ENCODE results near the gene DNAJC25.

The DNAJC25 gene

DNA sequence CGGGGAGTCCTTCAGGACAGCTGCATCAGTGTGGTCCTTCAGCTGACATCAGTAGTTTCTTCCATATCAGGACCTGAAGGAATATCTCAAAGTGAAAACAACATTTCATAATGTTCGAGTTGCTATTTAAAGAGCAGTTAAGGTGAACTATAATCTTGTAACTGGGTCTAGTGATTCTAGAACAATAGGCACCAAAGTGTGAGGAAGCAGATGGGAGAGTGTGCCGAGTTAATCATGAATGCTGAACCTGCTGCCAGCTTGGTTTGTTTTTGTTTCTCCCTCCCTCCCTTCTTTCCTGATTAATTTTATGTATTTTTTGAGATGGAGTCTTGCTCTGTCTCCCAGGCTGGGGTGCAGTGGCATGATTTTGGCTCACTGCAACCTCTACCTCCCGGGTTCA lies 28.1 kb upstream of the DNAJC25 start:
- TF ChIP-seq RAD21 (IDR thresholded peaks at IDR 0.05; ENCODE audit: low read depth): no peak
- TF ChIP-seq TEAD4 (IDR thresholded peaks at IDR 0.05): no peak
- no peak for TF ChIP-seq CEBPB (IDR thresholded peaks at IDR 0.05)
- no peak for TF ChIP-seq EGR1 (IDR thresholded peaks at IDR 0.05)
- TF ChIP-seq, protein P1, sequence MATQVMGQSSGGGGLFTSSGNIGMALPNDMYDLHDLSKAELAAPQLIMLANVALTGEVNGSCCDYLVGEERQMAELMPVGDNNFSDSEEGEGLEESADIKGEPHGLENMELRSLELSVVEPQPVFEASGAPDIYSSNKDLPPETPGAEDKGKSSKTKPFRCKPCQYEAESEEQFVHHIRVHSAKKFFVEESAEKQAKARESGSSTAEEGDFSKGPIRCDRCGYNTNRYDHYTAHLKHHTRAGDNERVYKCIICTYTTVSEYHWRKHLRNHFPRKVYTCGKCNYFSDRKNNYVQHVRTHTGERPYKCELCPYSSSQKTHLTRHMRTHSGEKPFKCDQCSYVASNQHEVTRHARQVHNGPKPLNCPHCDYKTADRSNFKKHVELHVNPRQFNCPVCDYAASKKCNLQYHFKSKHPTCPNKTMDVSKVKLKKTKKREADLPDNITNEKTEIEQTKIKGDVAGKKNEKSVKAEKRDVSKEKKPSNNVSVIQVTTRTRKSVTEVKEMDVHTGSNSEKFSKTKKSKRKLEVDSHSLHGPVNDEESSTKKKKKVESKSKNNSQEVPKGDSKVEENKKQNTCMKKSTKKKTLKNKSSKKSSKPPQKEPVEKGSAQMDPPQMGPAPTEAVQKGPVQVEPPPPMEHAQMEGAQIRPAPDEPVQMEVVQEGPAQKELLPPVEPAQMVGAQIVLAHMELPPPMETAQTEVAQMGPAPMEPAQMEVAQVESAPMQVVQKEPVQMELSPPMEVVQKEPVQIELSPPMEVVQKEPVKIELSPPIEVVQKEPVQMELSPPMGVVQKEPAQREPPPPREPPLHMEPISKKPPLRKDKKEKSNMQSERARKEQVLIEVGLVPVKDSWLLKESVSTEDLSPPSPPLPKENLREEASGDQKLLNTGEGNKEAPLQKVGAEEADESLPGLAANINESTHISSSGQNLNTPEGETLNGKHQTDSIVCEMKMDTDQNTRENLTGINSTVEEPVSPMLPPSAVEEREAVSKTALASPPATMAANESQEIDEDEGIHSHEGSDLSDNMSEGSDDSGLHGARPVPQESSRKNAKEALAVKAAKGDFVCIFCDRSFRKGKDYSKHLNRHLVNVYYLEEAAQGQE (IDR thresholded peaks at IDR 0.05; ENCODE audit: low read depth): no peak
- no peak for TF ChIP-seq FOXM1 (IDR thresholded peaks at IDR 0.05; ENCODE audit: borderline replicate concordance, low read depth)
- no peak for TF ChIP-seq TCF12 (IDR thresholded peaks at IDR 0.05; ENCODE audit: low read depth)
- TF ChIP-seq, protein P2, sequence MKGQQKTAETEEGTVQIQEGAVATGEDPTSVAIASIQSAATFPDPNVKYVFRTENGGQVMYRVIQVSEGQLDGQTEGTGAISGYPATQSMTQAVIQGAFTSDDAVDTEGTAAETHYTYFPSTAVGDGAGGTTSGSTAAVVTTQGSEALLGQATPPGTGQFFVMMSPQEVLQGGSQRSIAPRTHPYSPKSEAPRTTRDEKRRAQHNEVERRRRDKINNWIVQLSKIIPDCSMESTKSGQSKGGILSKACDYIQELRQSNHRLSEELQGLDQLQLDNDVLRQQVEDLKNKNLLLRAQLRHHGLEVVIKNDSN (IDR thresholded peaks at IDR 0.05): no peak
- TF ChIP-seq ZBTB7A (IDR thresholded peaks at IDR 0.05; ENCODE audit: low read depth): no peak
- TF ChIP-seq YY1 (IDR thresholded peaks at IDR 0.05; ENCODE audit: low read depth): no peak
- TF ChIP-seq TAF1 (IDR thresholded peaks at IDR 0.05; ENCODE audit: low read depth): no peak
- TF ChIP-seq, protein P3, sequence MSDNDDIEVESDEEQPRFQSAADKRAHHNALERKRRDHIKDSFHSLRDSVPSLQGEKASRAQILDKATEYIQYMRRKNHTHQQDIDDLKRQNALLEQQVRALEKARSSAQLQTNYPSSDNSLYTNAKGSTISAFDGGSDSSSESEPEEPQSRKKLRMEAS (IDR thresholded peaks at IDR 0.05): no peak
- no peak for TF ChIP-seq NFIC (IDR thresholded peaks at IDR 0.05)
- no peak for TF ChIP-seq EP300 (IDR thresholded peaks at IDR 0.05; ENCODE audit: borderline replicate concordance)
- no peak for TF ChIP-seq CREB1 (IDR thresholded peaks at IDR 0.05; ENCODE audit: low read depth)

DNA sequence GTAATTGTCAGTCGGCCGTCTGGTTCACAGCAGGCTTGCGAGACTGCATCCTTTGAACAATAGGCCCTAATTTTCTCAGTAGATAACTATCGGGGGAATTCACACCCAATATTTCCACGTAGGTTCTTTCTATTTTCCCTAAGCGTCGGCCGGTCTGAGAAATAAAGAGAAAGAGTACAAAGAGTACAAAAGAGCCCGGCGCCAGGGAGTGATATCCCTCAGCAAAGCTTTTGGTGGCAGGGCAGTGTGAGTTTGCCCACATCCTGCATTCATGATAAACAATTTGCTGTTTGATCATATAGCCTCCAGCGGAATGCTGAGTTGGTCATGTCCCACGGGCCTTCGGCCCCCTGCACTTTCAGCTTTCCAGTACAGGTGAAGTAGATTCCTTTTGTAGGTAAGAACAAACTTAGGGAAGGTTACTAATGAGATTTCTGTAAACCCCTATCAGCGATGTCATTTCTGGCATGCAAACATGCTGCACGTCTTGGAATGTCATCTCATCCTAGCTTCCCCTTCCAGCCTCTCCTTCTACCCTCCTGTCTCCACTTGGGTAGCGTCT lies 27.0 kb upstream of the DNAJC25 start:
- TF ChIP-seq NFIC (IDR thresholded peaks at IDR 0.05) (no peak), CEBPB (IDR thresholded peaks at IDR 0.05) (no peak), ZBTB7A (IDR thresholded peaks at IDR 0.05; ENCODE audit: low read depth) (no peak), YY1 (IDR thresholded peaks at IDR 0.05; ENCODE audit: low read depth) (no peak), TCF12 (IDR thresholded peaks at IDR 0.05; ENCODE audit: low read depth) (no peak), RAD21 (IDR thresholded peaks at IDR 0.05; ENCODE audit: low read depth) (no peak), EGR1 (IDR thresholded peaks at IDR 0.05) (no peak), FOXM1 (IDR thresholded peaks at IDR 0.05; ENCODE audit: borderline replicate concordance, low read depth) (no peak), EP300 (IDR thresholded peaks at IDR 0.05; ENCODE audit: borderline replicate concordance) (no peak), TAF1 (IDR thresholded peaks at IDR 0.05; ENCODE audit: low read depth) (no peak), CREB1 (IDR thresholded peaks at IDR 0.05; ENCODE audit: low read depth) (no peak), TEAD4 (IDR thresholded peaks at IDR 0.05) (no peak)
- TF ChIP-seq, protein P2 (IDR thresholded peaks at IDR 0.05): no peak
- TF ChIP-seq, protein P1 (IDR thresholded peaks at IDR 0.05; ENCODE audit: low read depth): no peak
- TF ChIP-seq, protein P3 (IDR thresholded peaks at IDR 0.05): no peak

DNA sequence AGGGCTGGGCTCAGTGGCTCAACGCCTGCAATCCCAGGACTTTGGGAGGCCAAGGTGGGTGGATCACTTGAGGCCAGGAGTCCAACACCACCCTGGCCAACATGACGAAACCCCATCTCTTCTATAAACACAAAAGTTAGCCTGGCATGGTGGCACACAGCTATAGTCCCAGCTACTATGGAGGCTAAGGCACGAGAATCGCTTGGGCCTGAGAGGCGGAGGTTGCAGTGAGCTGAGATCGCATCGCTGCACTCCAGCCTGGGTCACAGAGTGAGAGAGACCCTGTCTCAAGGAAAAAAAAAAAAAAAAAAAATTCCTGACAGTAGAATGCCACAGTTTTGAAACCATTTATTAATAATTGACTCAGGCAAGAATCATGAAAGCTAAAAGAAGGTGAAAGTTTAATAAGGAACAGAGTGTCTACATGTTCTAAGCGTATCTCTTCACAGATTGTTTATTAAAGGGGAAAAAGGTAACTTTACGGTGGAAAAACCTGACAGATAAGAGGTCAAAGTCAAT lies 26.0 kb upstream of the DNAJC25 start:
- TF ChIP-seq TEAD4 (IDR thresholded peaks at IDR 0.05) (no peak), TAF1 (IDR thresholded peaks at IDR 0.05; ENCODE audit: low read depth) (no peak), CEBPB (IDR thresholded peaks at IDR 0.05) (no peak), RAD21 (IDR thresholded peaks at IDR 0.05; ENCODE audit: low read depth) (no peak), EGR1 (IDR thresholded peaks at IDR 0.05) (no peak), EP300 (IDR thresholded peaks at IDR 0.05; ENCODE audit: borderline replicate concordance) (no peak), TCF12 (IDR thresholded peaks at IDR 0.05; ENCODE audit: low read depth) (no peak), ZBTB7A (IDR thresholded peaks at IDR 0.05; ENCODE audit: low read depth) (no peak), YY1 (IDR thresholded peaks at IDR 0.05; ENCODE audit: low read depth) (no peak), FOXM1 (IDR thresholded peaks at IDR 0.05; ENCODE audit: borderline replicate concordance, low read depth) (no peak), NFIC (IDR thresholded peaks at IDR 0.05) (no peak), CREB1 (IDR thresholded peaks at IDR 0.05; ENCODE audit: low read depth) (no peak)
- TF ChIP-seq, protein P2 (IDR thresholded peaks at IDR 0.05): no peak
- TF ChIP-seq, protein P1 (IDR thresholded peaks at IDR 0.05; ENCODE audit: low read depth): no peak
- TF ChIP-seq, protein P3 (IDR thresholded peaks at IDR 0.05): no peak
